ENCODE data around the gene LRRC14B.
"Not testable (repeated sequence)": the region's sequence is repeated elsewhere in the genome, so short reads cannot be mapped to it uniquely, and the experiment has no call there.

DNA sequence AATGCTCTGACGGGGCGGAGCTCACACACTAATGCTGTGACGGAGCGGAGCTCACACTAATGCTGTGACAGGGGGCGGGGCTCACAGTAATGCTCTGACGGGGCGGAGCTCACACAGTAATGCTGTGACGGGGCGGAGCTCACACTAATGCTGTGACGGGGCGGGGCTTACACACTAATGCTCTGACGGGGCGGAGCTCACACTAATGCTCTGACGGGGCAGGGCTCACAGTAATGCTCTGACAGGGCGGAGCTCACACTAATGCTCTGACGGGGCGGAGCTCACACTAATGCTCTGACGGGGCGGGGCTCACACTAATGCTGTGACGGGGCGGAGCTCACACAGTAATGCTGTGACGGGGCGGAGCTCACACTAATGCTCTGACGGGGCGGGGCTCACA, 26.5 kb upstream of the LRRC14B start:
- TF ChIP-seq POLR2A (IDR thresholded peaks at IDR 0.05); POLR2AphosphoS5 (IDR thresholded peaks at IDR 0.05; ENCODE audit: insufficient read depth in 1 of 2, low read depth in 1 of 2): not testable (repeated sequence)
- TF ChIP-seq, protein P1, sequence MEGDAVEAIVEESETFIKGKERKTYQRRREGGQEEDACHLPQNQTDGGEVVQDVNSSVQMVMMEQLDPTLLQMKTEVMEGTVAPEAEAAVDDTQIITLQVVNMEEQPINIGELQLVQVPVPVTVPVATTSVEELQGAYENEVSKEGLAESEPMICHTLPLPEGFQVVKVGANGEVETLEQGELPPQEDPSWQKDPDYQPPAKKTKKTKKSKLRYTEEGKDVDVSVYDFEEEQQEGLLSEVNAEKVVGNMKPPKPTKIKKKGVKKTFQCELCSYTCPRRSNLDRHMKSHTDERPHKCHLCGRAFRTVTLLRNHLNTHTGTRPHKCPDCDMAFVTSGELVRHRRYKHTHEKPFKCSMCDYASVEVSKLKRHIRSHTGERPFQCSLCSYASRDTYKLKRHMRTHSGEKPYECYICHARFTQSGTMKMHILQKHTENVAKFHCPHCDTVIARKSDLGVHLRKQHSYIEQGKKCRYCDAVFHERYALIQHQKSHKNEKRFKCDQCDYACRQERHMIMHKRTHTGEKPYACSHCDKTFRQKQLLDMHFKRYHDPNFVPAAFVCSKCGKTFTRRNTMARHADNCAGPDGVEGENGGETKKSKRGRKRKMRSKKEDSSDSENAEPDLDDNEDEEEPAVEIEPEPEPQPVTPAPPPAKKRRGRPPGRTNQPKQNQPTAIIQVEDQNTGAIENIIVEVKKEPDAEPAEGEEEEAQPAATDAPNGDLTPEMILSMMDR (IDR thresholded peaks at IDR 0.05) = not testable (repeated sequence)

All from vagina (tissue), 2 donors.